SK-N-SH (cell line): ENCODE data around the gene IL15.

Experiments
- CTCF ChIP-seq: fragments of 200-600 bp; sonication (generic); IDR thresholded peaks from 2 replicates; pipeline ENCODE4 v1.6.1; 2017; ENCODE audit warnings: antibody characterized with exemption, mild to moderate bottlenecking, moderate library complexity
- EZH2phosphoT487 ChIP-seq: fragments of 200-600 bp; sonication (generic); IDR thresholded peaks from 2 replicates; pipeline ENCODE4 v1.6.1; 2017; ENCODE audit warnings: low read depth, mixed run types, mild to moderate bottlenecking, antibody characterized with exemption, moderate library complexity, borderline replicate concordance
- RAD21 ChIP-seq: IDR thresholded peaks from 2 replicates; pipeline ENCODE4 v1.6.1; 2012; ENCODE audit warnings: mild to moderate bottlenecking, low read length

- TF ChIP-seq RAD21: no peak
- no peak for TF ChIP-seq CTCF
- no peak for TF ChIP-seq EZH2phosphoT487
These were observed 32.0 kb downstream of the IL15 start for GRCh38 chr4:141668200-141668910.
